Caki2 (cell line): Measurements from ENCODE around the gene SLF1. TPM values are rescaled to one million over a fixed set of nuclear protein-coding genes. Genes with fewer than 3 reads are reported as not detected.

ENCODE experiments used
- total RNA-seq: library from RNA; depleted of rRNA; stranded (reverse); fragments of >200 nt; shearing (Covaris generic); gene quantifications from 2 replicates; pipeline ENCODE4 v1.2.3, GENCODE V29; 2014; ENCODE audit warnings: low replicate concordance; rRNA removed

Gene SLF1
- total RNA-seq, 1 experiment from 2014 or later = 4.2 TPM

Other genes with a start within 250 kb of the SLF1 start
- gene KIAA0825, start 65 bp upstream of the SLF1 start, total RNA-seq = 0.07 and 0.17 TPM in 2 replicates